B cell (primary cell): ENCODE measurements around the gene DHX34. TPM values are rescaled to one million over a fixed set of nuclear protein-coding genes. Genes with fewer than 3 reads are reported as not detected.
"Not testable (repeated sequence)": the region's sequence is repeated elsewhere in the genome, so short reads cannot be mapped to it uniquely, and the experiment has no call there.

Source experiments
- ATAC-seq: fragments of 200-7000 bp; cut with Tn5 transposase; one replicate; pipeline ENCODE4 v1.10.0; 2021; ENCODE audit warnings: low read depth, mild to moderate bottlenecking, moderate number of reproducible peaks, moderate library complexity
- CTCF ChIA-PET: fragments of 350-600 bp; sonication (Branson Sonifier 250); formaldehyde crosslinking; loops from one replicate; lab custom pipeline; 2021; ENCODE audit warnings: antibody characterized with exemption, inconsistent platforms; lab: Charles Lee
- POLR2A ChIA-PET: fragments of 350-600 bp; sonication (Branson Sonifier 250); formaldehyde crosslinking; loops from one replicate; lab custom pipeline; 2021; ENCODE audit warnings: antibody characterized with exemption; lab: Charles Lee
- DNase-seq: peaks from one replicate; pipeline ENCODE4 v3.0.0; 2013
- H2AFZ ChIP-seq: 2 replicates; pipeline ENCODE4 v1.6.1; 2012; ENCODE audit warnings: mild to moderate bottlenecking, low read depth, low read length; ENCODE audit not compliant: insufficient read depth, poor library complexity, severe bottlenecking
- H3K27ac ChIP-seq, 2 donors: 1 replicate in 1 of 2; 2 replicates in 1 of 2; pipeline ENCODE4 v1.5.1; 2012 to 2013; ENCODE audit warnings: low read length in 2 of 2, mild to moderate bottlenecking in 2 of 2, moderate library complexity in 1 of 2
- H3K27me3 ChIP-seq, 4 experiments: fragments of 200-600 bp in 1 of 4; sonication (generic) in 1 of 4; replicated peaks in 1 of 4; 1 replicate in 2 of 4; 2 replicates in 2 of 4; pipeline versions ENCODE4 v1.6.1 to v1.7.0; 2013 to 2016; ENCODE audit warnings: low read length in 3 of 4, mild to moderate bottlenecking in 2 of 4, mixed read lengths in 1 of 4, moderate library complexity in 1 of 4; ENCODE audit not compliant: insufficient read depth in 4 of 4, control insufficient read depth in 3 of 4; ENCODE audit errors: control extremely low read depth in 1 of 4
- H3K36me3 ChIP-seq, 2 experiments: replicated peaks in 1 of 2; 1 replicate in 1 of 2; 2 replicates in 1 of 2; pipeline versions ENCODE4 v1.6.1 to v1.7.1; 2013; ENCODE audit warnings: low read length in 1 of 2; ENCODE audit not compliant: insufficient read depth in 2 of 2, control insufficient read depth in 1 of 2; ENCODE audit errors: control extremely low read depth in 1 of 2, extremely low read depth in 1 of 2
- H3K4me1 ChIP-seq, 2 donors: fragments of 200-600 bp in 1 of 2; sonication (generic) in 1 of 2; 1 replicate in 1 of 2; 2 replicates in 1 of 2; pipeline versions ENCODE4 v1.5.1 to v1.6.1; 2013 to 2017; ENCODE audit warnings: low read length in 2 of 2; ENCODE audit not compliant: control insufficient read depth in 2 of 2, insufficient read depth in 2 of 2
- H3K4me2 ChIP-seq: replicated peaks from 2 replicates; pipeline ENCODE3; 2012; ENCODE audit warnings: mild to moderate bottlenecking, low read depth, low read length; ENCODE audit not compliant: poor library complexity, severe bottlenecking
- H3K4me3 ChIP-seq, 5 experiments: fragments of 200-600 bp in 1 of 5; sonication (generic) in 1 of 5; 1 replicate in 3 of 5; 2 replicates in 2 of 5; pipeline versions ENCODE4 v1.5.1 to v1.7.0; 2011 to 2016; ENCODE audit warnings: low read length in 4 of 5, mild to moderate bottlenecking in 4 of 5, low read depth in 2 of 5, control low read depth in 1 of 5, moderate library complexity in 1 of 5; ENCODE audit not compliant: insufficient read depth in 1 of 5; ENCODE audit errors: control extremely low read depth in 1 of 5, extremely low read depth in 1 of 5
- H3K79me2 ChIP-seq: fragments of 200-600 bp; sonication (generic); one replicate; pipeline ENCODE4 v1.6.0; 2016; ENCODE audit warnings: low read length; ENCODE audit not compliant: control insufficient read depth, insufficient read depth
- H3K9ac ChIP-seq: fragments of 200-600 bp; sonication (generic); 2 replicates; pipeline ENCODE4 v1.6.1; 2017; ENCODE audit warnings: mild to moderate bottlenecking, low read length, moderate library complexity
- H3K9me3 ChIP-seq, 3 donors: one replicate each; pipeline versions ENCODE4 v1.6.1 to v1.7.1; 2013; ENCODE audit warnings: low read length in 2 of 3; ENCODE audit not compliant: control insufficient read depth in 2 of 3, insufficient read depth in 1 of 3; ENCODE audit errors: control extremely low read depth in 1 of 3
- H4K20me1 ChIP-seq: 2 replicates; pipeline ENCODE4 v1.6.0; 2012; ENCODE audit warnings: mild to moderate bottlenecking, low read length; ENCODE audit not compliant: insufficient read depth, control insufficient read depth, poor library complexity, severe bottlenecking
- H3K27ac Mint-ChIP-seq: one replicate; pipeline ENCODE4 v1.8.0; 2021; ENCODE audit warnings: mixed read lengths
- H3K27me3 Mint-ChIP-seq: one replicate; pipeline ENCODE4 v1.8.0; 2021; ENCODE audit warnings: mixed read lengths
- H3K4me1 Mint-ChIP-seq: one replicate; pipeline ENCODE4 v1.8.0; 2021; ENCODE audit warnings: mixed read lengths
- H3K4me3 Mint-ChIP-seq: one replicate; pipeline ENCODE4 v1.8.0; 2021; ENCODE audit warnings: mixed read lengths
- H3K9me3 Mint-ChIP-seq: one replicate; pipeline ENCODE4 v1.8.0; 2022; ENCODE audit warnings: mixed read lengths; ENCODE audit not compliant: insufficient read depth
- CTCF ChIP-seq: fragments of 200-600 bp; IDR thresholded peaks from one replicate; pipeline ENCODE4 v1.8.0; 2022; ENCODE audit warnings: antibody characterized with exemption, mild to moderate bottlenecking
- EZH2 ChIP-seq: IDR thresholded peaks from 2 replicates; pipeline ENCODE4 v1.6.1; 2012; ENCODE audit warnings: borderline replicate concordance, low read depth, mild to moderate bottlenecking, moderate library complexity, low read length; ENCODE audit not compliant: insufficient read depth, poor library complexity, severe bottlenecking
- WGBS: methylation state at CpG from one replicate; pipeline ENCODE4 v1.1.5; 2013; ENCODE audit warnings: missing lambda C conversion rate; ENCODE audit not compliant: insufficient coverage; 5-methylcytosine and 5-hydroxymethylcytosine counted together
- intact Hi-C: fragments of 100-400 bp; cut with micrococcal nuclease; formaldehyde crosslinking; loops from one replicate; pipeline ENCODE4 v1.10.0; 2022
- polyA plus RNA-seq: library from polyadenylated mRNA; depleted of rRNA; stranded (reverse); fragments of >200 nt; gene quantifications from 2 replicates; pipeline ENCODE4 v1.2.3, GENCODE V29; 2012
- total RNA-seq, 2 donors: library from RNA; stranded (reverse); fragments of 120-200 nt in 1 of 2; gene quantifications; 1 replicate in 1 of 2; 2 replicates in 1 of 2; pipeline versions ENCODE4 v1.2.3 to v1.2.4, GENCODE V29; 2013 to 2022

Gene DHX34
- total and polyA plus RNA-seq, 2 donors (not counting 1 experiment from before 2014, with no cell fraction given) = 25.1 to 31.3 TPM

DNA sequence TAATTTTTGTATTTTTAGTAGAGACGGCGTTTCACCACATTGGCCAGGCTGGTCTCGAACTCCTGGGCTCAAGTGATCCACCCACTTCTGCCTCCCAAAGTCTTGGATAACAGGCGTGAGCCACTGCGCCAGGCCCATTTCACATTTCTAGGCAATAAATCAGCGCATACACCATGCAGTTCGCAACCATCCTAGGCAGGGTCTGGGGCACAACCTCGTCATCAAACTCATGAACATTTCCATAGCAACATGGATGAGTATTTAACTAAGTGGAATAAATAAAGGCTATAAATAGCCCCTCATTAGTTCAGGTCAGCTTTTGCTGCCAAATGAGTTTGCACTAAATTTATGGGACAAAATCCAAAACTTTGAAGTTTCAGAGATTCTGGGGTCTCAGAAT, 62.0 kb downstream of the DHX34 start:
- Histone ChIP-seq H3K36me3 (no peaks in the 10 kb centered on the region), H3K4me2 (no peak overlapping the region), H4K20me1 (no peaks in the 10 kb centered on the region), H3K79me2 (no peaks in the 10 kb centered on the region), H3K4me1 (no peaks in the 10 kb centered on the region), H2AFZ (no peak overlapping the region), H3K4me3 (no peak overlapping the region), H3K9me3 (peaks cover 0 to 12% (median 0%) of the 10 kb centered on the region in 3 donors), H3K27ac (no peak overlapping the region), H3K27me3 (peaks cover 0 to 22% (median 5%) of the 10 kb centered on the region in 4 experiments), H3K9ac (no peak overlapping the region)
- Mint-ChIP-seq H3K27me3 (peaks cover 46% of the 10 kb centered on the region), H3K27ac (no peak overlapping the region), H3K9me3 (no peaks in the 10 kb centered on the region), H3K4me1 (peaks cover under 1% of the 10 kb centered on the region), H3K4me3 (no peak overlapping the region)
- intact Hi-C loops = no loop called here
- POLR2A ChIA-PET = no interaction called here
- DNase-seq = no peak
- ATAC-seq = no peak
- WGBS = 87% methylated on average over 6 of the region's 8 CpGs
- TF ChIP-seq CTCF (no peak), EZH2 (no peak)
- CTCF ChIA-PET = no interaction called here

- H3K27ac ChIP-seq, CTCF ChIA-PET, H3K4me1 Mint-ChIP-seq, H3K9ac ChIP-seq, H3K27ac Mint-ChIP-seq, ATAC-seq, H3K79me2 ChIP-seq, H3K36me3 ChIP-seq, H4K20me1 ChIP-seq, H2AFZ ChIP-seq, H3K9me3 Mint-ChIP-seq, H3K4me3 Mint-ChIP-seq, DNase-seq, intact Hi-C loops, H3K4me3 ChIP-seq, H3K4me2 ChIP-seq, H3K4me1 ChIP-seq, POLR2A ChIA-PET: not testable (repeated sequence)
- 79% methylated on average over 8 of the region's 9 CpGs for WGBS
- H3K27me3 Mint-ChIP-seq = peaks cover 46% of the 10 kb centered on the region
- Histone ChIP-seq H3K27me3 (peaks cover 0 to 22% (median under 1%) of the 10 kb centered on the region in 4 experiments), H3K9me3 (peaks cover 0 to 15% (median 0%) of the 10 kb centered on the region in 3 donors)
Observed at GRCh38 chr19:47411696-47412095, 62.6 kb downstream of the DHX34 start.
